ENCODE measurements around the gene COPS7A. TPM values are rescaled to one million over a fixed set of nuclear protein-coding genes. Genes with fewer than 3 reads are reported as not detected.

COPS7A gene
- total and polyA plus RNA-seq, 9 of the 15 experiments (the other 6 are each of a cell fraction or from before 2014, with no cell fraction given): 12.7 to 36.0 (median 24.3) TPM

DNA sequence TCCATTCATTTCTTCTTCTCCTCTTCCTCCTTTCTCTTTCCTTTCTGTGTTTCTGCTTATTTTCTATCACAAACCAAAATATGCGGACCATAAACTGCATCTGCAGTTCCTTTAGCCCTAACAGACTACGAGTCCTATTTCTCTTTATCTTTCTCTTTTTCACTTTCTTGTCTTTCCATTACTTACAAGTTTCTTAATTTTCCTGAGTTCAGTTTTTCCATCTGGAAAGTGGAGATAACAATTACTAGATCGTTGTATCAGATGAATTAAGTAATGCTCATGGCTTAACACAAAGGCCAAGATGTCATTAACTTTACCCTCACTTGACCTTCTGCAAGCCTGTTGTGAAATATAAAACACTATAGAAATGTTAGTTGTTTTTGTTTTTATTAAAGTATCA is 983 bp upstream of the COPS7A start (continued):
- TF ChIP-seq, protein P1, sequence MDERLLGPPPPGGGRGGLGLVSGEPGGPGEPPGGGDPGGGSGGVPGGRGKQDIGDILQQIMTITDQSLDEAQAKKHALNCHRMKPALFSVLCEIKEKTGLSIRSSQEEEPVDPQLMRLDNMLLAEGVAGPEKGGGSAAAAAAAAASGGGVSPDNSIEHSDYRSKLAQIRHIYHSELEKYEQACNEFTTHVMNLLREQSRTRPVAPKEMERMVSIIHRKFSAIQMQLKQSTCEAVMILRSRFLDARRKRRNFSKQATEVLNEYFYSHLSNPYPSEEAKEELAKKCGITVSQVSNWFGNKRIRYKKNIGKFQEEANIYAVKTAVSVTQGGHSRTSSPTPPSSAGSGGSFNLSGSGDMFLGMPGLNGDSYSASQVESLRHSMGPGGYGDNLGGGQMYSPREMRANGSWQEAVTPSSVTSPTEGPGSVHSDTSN (CRISPR knock-in tag; IDR thresholded peaks at IDR 0.05; ENCODE audit: low read depth): no peak
- TF ChIP-seq, protein P1 (tag; conservative IDR thresholded peaks at IDR 0.05; ENCODE audit: low read depth): no peak
- TF ChIP-seq PTBP1 (IDR thresholded peaks at IDR 0.05; ENCODE audit: low read depth, low read length): no peak
- TF ChIP-seq, protein P2, sequence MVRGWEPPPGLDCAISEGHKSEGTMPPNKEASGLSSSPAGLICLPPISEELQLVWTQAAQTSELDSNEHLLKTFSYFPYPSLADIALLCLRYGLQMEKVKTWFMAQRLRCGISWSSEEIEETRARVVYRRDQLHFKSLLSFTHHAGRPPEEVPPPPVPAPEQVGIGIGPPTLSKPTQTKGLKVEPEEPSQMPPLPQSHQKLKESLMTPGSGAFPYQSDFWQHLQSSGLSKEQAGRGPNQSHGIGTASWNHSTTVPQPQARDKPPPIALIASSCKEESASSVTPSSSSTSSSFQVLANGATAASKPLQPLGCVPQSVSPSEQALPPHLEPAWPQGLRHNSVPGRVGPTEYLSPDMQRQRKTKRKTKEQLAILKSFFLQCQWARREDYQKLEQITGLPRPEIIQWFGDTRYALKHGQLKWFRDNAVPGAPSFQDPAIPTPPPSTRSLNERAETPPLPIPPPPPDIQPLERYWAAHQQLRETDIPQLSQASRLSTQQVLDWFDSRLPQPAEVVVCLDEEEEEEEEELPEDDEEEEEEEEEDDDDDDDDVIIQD (CRISPR knock-in tag; IDR thresholded peaks at IDR 0.05): no peak
- TF ChIP-seq, protein P3, sequence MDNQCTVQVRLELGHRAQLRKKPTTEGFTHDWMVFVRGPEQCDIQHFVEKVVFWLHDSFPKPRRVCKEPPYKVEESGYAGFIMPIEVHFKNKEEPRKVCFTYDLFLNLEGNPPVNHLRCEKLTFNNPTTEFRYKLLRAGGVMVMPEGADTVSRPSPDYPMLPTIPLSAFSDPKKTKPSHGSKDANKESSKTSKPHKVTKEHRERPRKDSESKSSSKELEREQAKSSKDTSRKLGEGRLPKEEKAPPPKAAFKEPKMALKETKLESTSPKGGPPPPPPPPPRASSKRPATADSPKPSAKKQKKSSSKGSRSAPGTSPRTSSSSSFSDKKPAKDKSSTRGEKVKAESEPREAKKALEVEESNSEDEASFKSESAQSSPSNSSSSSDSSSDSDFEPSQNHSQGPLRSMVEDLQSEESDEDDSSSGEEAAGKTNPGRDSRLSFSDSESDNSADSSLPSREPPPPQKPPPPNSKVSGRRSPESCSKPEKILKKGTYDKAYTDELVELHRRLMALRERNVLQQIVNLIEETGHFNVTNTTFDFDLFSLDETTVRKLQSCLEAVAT (IDR thresholded peaks at IDR 0.05): 0 out of 4 replicates have a peak, but pooled peaks of 1 of the 2 experiments have one; percentile 17
- TF ChIP-seq ADNP (tag; IDR thresholded peaks at IDR 0.05): no peak
- no peak for TF ChIP-seq MAFK (IDR thresholded peaks at IDR 0.05; ENCODE audit: low read length)
- TF ChIP-seq, protein P4, sequence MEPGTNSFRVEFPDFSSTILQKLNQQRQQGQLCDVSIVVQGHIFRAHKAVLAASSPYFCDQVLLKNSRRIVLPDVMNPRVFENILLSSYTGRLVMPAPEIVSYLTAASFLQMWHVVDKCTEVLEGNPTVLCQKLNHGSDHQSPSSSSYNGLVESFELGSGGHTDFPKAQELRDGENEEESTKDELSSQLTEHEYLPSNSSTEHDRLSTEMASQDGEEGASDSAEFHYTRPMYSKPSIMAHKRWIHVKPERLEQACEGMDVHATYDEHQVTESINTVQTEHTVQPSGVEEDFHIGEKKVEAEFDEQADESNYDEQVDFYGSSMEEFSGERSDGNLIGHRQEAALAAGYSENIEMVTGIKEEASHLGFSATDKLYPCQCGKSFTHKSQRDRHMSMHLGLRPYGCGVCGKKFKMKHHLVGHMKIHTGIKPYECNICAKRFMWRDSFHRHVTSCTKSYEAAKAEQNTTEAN (CRISPR knock-in tag; IDR thresholded peaks at IDR 0.05): no peak
- TF ChIP-seq, protein P5, sequence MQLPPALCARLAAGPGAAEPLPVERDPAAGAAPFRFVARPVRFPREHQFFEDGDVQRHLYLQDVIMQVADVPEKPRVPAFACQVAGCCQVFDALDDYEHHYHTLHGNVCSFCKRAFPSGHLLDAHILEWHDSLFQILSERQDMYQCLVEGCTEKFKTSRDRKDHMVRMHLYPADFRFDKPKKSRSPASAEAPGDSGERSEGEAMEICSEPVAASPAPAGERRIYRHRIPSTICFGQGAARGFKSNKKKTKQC (CRISPR knock-in tag; IDR thresholded peaks at IDR 0.05): no peak
- TF ChIP-seq PYGO2 (tag; IDR thresholded peaks at IDR 0.05): no peak
- TF ChIP-seq SOX6 (IDR thresholded peaks at IDR 0.05): peak; percentile 50; the same call in 1 of the 2 replicates
- TF ChIP-seq CEBPG (CRISPR knock-in tag; IDR thresholded peaks at IDR 0.05): no peak
- peak in 1 of 2 experiments; percentile 46; a peak in 2 of 4 replicates for TF ChIP-seq CEBPG (tag; conservative IDR thresholded peaks at IDR 0.05 in 1 of 2, IDR thresholded peaks at IDR 0.05 in 1 of 2)
- TF ChIP-seq LEF1 (IDR thresholded peaks at IDR 0.05): peak; percentile 63
- TF ChIP-seq GATAD2B (IDR thresholded peaks at IDR 0.05; ENCODE audit: borderline replicate concordance): 0 out of 2 replicates have a peak, but pooled peaks have one; percentile 44
- TF ChIP-seq HNRNPL (IDR thresholded peaks at IDR 0.05; ENCODE audit: low read depth, low read length): no peak
- peak; percentile 67 for TF ChIP-seq DPF2 (IDR thresholded peaks at IDR 0.05)
- no peak for TF ChIP-seq ZNF699 (CRISPR knock-in tag; IDR thresholded peaks at IDR 0.05; ENCODE audit: insufficient replicate concordance)

Measured in K562 (cell line).